ENCODE measurements around the gene FAM20B. TPM values are rescaled to one million over a fixed set of nuclear protein-coding genes. Genes with fewer than 3 reads are reported as not detected.

FAM20B gene
- total and polyA plus RNA-seq, 8 donors = 5.4 to 24.6 (median 16.0) TPM

DNA sequence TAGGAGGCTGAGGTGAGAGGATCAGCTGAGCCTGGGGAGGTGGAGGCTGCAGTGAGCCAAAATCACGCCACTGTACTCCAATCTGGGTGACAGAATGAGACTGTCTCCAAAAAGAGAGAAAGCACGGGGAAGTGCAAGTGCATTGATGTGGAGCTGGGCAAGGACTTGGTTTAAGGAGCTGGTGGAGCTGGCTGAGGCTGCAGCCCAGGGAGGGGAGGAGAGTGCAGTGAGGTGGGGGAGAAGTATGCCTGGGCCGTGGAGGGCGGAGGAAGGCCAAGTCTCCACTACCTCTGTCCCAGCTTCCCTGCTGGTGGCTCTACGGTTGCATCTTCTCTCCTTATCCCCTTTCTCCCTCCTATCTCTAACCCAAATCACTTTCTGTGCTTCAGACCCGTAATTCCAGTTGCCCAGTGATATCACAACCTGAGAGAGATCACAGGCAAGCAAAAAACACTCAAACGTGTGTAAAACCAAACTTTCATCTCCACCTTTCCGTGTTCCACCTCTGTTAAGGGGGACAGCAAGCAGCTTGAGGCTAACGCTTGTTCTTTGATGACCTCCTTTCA, 67.3 kb downstream of the FAM20B start:
- Histone ChIP-seq H3K9me3 (no peaks in the 10 kb centered on the region), H3K27me3 (no peaks in the 10 kb centered on the region), H3K27ac (peak overlapping the region in 1 of 4 donors; percentile 30), H3K4me3 (no peak overlapping the region), H3K4me1 (peaks cover 9 to 14% (median 10%) of the 10 kb centered on the region in 3 donors), H3K36me3 (peaks cover 0 to 32% (median 11%) of the 10 kb centered on the region in 3 donors)
- intact Hi-C loops (cut with DNase I) = no loop called here
- TF ChIP-seq, protein P1, sequence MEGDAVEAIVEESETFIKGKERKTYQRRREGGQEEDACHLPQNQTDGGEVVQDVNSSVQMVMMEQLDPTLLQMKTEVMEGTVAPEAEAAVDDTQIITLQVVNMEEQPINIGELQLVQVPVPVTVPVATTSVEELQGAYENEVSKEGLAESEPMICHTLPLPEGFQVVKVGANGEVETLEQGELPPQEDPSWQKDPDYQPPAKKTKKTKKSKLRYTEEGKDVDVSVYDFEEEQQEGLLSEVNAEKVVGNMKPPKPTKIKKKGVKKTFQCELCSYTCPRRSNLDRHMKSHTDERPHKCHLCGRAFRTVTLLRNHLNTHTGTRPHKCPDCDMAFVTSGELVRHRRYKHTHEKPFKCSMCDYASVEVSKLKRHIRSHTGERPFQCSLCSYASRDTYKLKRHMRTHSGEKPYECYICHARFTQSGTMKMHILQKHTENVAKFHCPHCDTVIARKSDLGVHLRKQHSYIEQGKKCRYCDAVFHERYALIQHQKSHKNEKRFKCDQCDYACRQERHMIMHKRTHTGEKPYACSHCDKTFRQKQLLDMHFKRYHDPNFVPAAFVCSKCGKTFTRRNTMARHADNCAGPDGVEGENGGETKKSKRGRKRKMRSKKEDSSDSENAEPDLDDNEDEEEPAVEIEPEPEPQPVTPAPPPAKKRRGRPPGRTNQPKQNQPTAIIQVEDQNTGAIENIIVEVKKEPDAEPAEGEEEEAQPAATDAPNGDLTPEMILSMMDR (IDR thresholded peaks at IDR 0.05) = no peak
- FAIRE-seq (no peak), ATAC-seq (no peak), DNase-seq (no peak)
- 85 to 95% methylated on average over 9 of the region's 9 CpGs for WGBS, 2 donors

DNA sequence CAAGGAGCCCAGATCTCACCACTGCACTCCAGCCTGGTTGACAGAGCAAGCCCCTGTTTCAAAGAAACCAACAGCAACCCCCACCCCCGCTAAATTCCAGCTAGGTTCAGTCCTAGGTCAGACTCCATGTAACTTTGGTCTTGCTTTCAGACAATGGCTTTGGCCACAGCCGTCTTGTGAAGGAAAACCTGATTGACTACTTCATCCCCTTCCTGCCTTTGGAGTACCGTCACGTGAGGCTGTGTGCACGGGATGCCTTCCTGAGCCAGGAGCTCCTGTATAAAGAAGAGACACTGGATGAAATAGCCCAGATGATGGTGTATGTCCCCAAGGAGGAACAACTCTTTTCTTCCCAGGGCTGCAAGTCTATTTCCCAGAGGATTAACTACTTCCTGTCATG, 69.1 kb downstream of the FAM20B start:
- TF ChIP-seq, protein P1 (IDR thresholded peaks at IDR 0.05) = no peak
- Histone ChIP-seq H3K4me3 (no peak overlapping the region), H3K9me3 (no peaks in the 10 kb centered on the region), H3K27ac (no peak overlapping the region), H3K4me1 (peaks cover 9 to 14% (median 10%) of the 10 kb centered on the region in 3 donors), H3K27me3 (no peaks in the 10 kb centered on the region), H3K36me3 (peaks cover 0 to 32% (median 11%) of the 10 kb centered on the region in 3 donors)
- ATAC-seq = no peak
- no peak for FAIRE-seq
- intact Hi-C loops (cut with DNase I) = no loop called here
- no peak for DNase-seq
- WGBS, 2 donors = 82 to 84% methylated on average over 5 of the region's 5 CpGs

DNA sequence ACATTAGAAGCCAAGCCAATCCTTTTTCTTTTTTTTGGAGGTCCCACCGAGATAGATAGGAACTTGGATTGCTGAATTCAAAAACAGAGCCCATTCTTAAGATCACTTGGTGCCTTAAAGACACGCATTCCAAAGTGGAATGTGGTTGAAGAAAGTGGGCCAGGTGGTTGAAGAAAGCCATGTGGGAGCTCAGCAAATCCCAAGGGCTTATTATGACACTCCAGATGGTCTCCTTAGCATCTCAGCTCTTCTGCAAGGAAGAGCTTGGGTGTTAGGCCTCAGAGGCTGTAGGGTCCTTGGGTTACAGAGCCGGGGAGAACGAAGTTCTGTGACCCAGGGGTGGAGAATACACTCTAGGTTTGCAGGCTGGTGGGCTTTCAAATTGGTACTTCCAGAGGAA, 69.7 kb downstream of the FAM20B start:
- 87 to 93% methylated on average over 4 of the region's 4 CpGs for WGBS, 2 donors
- intact Hi-C loops (cut with DNase I) = no loop called here

DNA sequence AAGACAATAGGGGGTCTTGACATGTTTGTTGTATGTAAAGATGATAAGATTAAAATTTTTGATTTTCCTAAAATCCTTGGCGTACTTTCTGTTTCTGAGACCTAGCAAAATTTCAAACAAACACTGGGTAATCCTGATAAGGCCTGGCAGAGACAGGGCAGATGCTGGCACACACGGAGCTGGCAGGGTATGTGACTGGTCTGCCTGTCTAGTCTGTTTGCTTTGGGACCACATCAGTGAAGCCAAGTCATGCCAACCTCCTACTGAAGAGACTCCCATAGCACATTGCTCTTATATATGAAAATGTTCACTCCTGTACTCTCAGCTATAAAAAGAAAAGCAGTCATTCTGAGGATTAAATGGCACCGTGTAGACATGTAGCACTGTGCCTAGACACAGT, 70.2 kb downstream of the FAM20B start:
- Histone ChIP-seq H3K9me3 (no peaks in the 10 kb centered on the region), H3K36me3 (peaks cover 0 to 32% (median 11%) of the 10 kb centered on the region in 3 donors), H3K4me1 (peaks cover 9 to 14% (median 10%) of the 10 kb centered on the region in 3 donors), H3K27me3 (no peaks in the 10 kb centered on the region), H3K27ac (no peak overlapping the region), H3K4me3 (no peak overlapping the region)
- DNase-seq (no peak), ATAC-seq (no peak), FAIRE-seq (no peak)
- 47 to 54% methylated on average over 3 of the region's 3 CpGs for WGBS, 2 donors
- TF ChIP-seq, protein P1 (IDR thresholded peaks at IDR 0.05) = no peak
- intact Hi-C loops (cut with DNase I) = no loop called here

More for the DNA sequence above, 69.7 kb downstream of the FAM20B start:
- H3K4me1 ChIP-seq = peaks cover 9 to 14% (median 10%) of the 10 kb centered on the region in 3 donors
- no peaks in the 10 kb centered on the region for H3K27me3 ChIP-seq
- no peak for DNase-seq
- no peaks in the 10 kb centered on the region for H3K9me3 ChIP-seq
- H3K36me3 ChIP-seq = peaks cover 0 to 32% (median 11%) of the 10 kb centered on the region in 3 donors
- no peak overlapping the region for H3K4me3 ChIP-seq
- FAIRE-seq = no peak
- no peak overlapping the region for H3K27ac ChIP-seq
- TF ChIP-seq, protein P1 (IDR thresholded peaks at IDR 0.05) = no peak
- no peak for ATAC-seq

DNA sequence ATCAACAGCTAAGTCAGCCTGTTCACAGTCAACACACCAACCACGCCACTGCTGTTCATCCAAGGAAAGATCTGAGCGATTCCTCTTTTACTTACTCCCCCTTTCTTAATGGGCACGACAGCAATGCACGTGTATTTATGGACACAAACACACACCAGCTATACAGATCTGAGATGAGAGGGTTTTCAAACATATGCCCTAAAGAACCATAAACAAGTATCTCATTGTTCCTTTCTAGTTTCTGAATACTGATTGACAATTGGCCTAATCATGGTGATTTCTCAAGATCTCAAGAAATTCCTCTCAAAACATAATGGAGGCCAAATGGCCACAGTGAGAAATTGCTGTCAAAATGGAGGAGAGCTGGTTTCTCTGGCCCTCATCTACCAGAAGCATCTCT, 74.2 kb downstream of the FAM20B start:
- FAIRE-seq = no peak
- WGBS, 2 donors = 91 to 98% methylated on average over 4 of the region's 4 CpGs
- DNase-seq = no peak
- TF ChIP-seq, protein P1 (IDR thresholded peaks at IDR 0.05) = no peak
- Histone ChIP-seq H3K4me1 (no peaks in the 10 kb centered on the region), H3K27ac (no peak overlapping the region), H3K27me3 (no peaks in the 10 kb centered on the region), H3K9me3 (no peaks in the 10 kb centered on the region), H3K4me3 (no peak overlapping the region), H3K36me3 (peaks cover 0 to 18% (median under 1%) of the 10 kb centered on the region in 3 donors)
- intact Hi-C loops (cut with DNase I) = no loop called here
- ATAC-seq = no peak

All from pancreas (tissue), 10 donors.